Karpas-422 (cell line): ENCODE data around the gene MYCN. TPM values are rescaled to one million over a fixed set of nuclear protein-coding genes. Genes with fewer than 3 reads are reported as not detected.

Source experiments
- DNase-seq: peaks from one replicate; pipeline ENCODE4 v3.0.0-alpha.2; 2015
- H2AFZ ChIP-seq: fragments of 200-600 bp; sonication (generic); 2 replicates; pipeline ENCODE4 v1.6.1; 2014; ENCODE audit warnings: antibody characterized with exemption, low read length, mixed read lengths
- H3K27ac ChIP-seq: fragments of 200-600 bp; sonication (generic); 2 replicates; pipeline ENCODE4 v1.5.1; 2014; ENCODE audit warnings: mild to moderate bottlenecking, low read length, moderate library complexity
- H3K27me3 ChIP-seq: fragments of 200-600 bp; sonication (generic); 2 replicates; pipeline ENCODE4 v1.6.1; 2014; ENCODE audit warnings: low read length, mixed read lengths
- H3K36me3 ChIP-seq: fragments of 200-600 bp; sonication (generic); 2 replicates; pipeline ENCODE4 v1.6.1; 2014; ENCODE audit warnings: low read length, mixed read lengths; ENCODE audit not compliant: insufficient read depth
- H3K4me1 ChIP-seq: fragments of 200-600 bp; sonication (generic); 2 replicates; pipeline ENCODE4 v1.6.1; 2014; ENCODE audit warnings: mild to moderate bottlenecking, low read length, mixed read lengths
- H3K4me2 ChIP-seq: fragments of 200-600 bp; sonication (generic); 2 replicates; pipeline ENCODE4 v1.6.1; 2014; ENCODE audit warnings: low read length, low read depth, mild to moderate bottlenecking; ENCODE audit not compliant: poor library complexity, severe bottlenecking
- H3K4me3 ChIP-seq: fragments of 200-600 bp; sonication (generic); 2 replicates; pipeline ENCODE4 v1.5.1; 2014; ENCODE audit warnings: mild to moderate bottlenecking, antibody characterized with exemption, low read length, mixed read lengths
- H3K79me2 ChIP-seq: fragments of 200-600 bp; sonication (generic); 2 replicates; pipeline ENCODE4 v1.6.1; 2014; ENCODE audit warnings: mild to moderate bottlenecking, low read length, mixed read lengths
- H3K9ac ChIP-seq: fragments of 200-600 bp; sonication (generic); 2 replicates; pipeline ENCODE4 v1.6.0; 2014; ENCODE audit warnings: low read length
- H3K9me2 ChIP-seq: fragments of 200-600 bp; sonication (generic), shearing (Covaris generic); replicated peaks from 2 replicates; pipeline ENCODE4 v1.6.0; 2014; ENCODE audit warnings: mild to moderate bottlenecking, low read length, moderate library complexity; ENCODE audit not compliant: insufficient read depth
- H3K9me3 ChIP-seq: fragments of 300-700, 200-600 bp; sonication (generic); 2 replicates; pipeline ENCODE4 v1.6.1; 2014; ENCODE audit warnings: low read length, mixed read lengths
- H4K20me1 ChIP-seq: fragments of 200-600 bp; sonication (generic); 2 replicates; pipeline ENCODE4 v1.6.1; 2014; ENCODE audit warnings: mild to moderate bottlenecking, antibody characterized with exemption, low read length, low read depth; ENCODE audit not compliant: insufficient read depth
- small RNA-seq: library from RNA; depleted of rRNA; stranded (forward); fragments of <200 nt; gene quantifications from one replicate; pipeline ENCODE3, GENCODE V24; 2014
- total RNA-seq: library from RNA; depleted of rRNA; stranded (reverse); fragments of >200 nt; shearing (Covaris generic); gene quantifications from 2 replicates; pipeline ENCODE4 v1.2.3, GENCODE V29; 2014; ENCODE audit warnings: low replicate concordance

Gene MYCN
- total RNA-seq, 1 experiment from 2014 or later, result not detected

DNA sequence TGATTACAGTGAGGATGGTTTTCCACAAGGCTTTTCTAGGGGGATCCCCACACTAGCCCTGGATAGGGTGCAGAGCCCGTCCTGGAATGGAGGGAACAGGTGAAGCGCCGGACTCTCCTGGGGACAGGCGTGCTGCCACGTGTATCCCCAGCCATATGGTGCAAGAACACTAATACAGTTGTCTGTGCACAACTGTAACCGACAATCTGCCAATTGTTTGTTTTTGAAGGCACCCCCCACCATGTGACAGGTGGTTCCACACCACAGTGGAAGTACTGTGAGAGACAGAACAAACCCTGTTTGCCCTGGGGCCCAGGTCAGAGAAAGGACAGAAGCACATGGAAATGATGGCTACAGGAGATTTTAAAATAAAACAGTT lies 52.9 kb downstream of the MYCN start:
- Histone ChIP-seq H3K27ac (no peak overlapping the region), H3K79me2 (no peaks in the 10 kb centered on the region), H2AFZ (no peak overlapping the region), H3K9ac (no peak overlapping the region), H3K4me1 (no peaks in the 10 kb centered on the region), H3K27me3 (no peaks in the 10 kb centered on the region), H3K4me3 (no peak overlapping the region), H3K4me2 (no peak overlapping the region), H3K36me3 (no peaks in the 10 kb centered on the region), H3K9me3 (no peaks in the 10 kb centered on the region), H4K20me1 (no peaks in the 10 kb centered on the region), H3K9me2 (no peaks in the 10 kb centered on the region)
- DNase-seq, result no peak

DNA sequence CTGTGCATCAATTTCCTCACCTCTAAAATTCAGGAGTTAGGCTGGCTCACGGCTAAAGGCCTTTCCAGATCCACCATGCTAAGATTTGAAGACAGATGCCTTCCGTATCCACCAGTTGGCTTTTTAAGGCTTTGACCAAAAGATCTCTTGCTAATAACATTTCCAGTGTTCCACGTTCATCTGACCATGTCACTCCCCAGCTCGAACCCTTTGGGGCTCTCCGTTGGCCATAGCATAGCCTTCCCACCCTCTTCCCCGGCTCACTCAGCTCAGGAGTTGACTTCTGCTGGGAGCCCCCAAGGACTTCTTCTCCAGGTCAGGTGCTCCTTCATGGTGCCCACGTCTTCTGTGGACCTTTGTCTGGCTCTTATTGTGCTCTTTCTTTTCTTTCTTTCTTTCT lies 53.3 kb downstream of the MYCN start:
- Histone ChIP-seq H3K4me2 (no peak overlapping the region), H3K27me3 (no peaks in the 10 kb centered on the region), H2AFZ (no peak overlapping the region), H3K79me2 (no peaks in the 10 kb centered on the region), H3K9me2 (no peaks in the 10 kb centered on the region), H3K9me3 (no peaks in the 10 kb centered on the region), H3K36me3 (no peaks in the 10 kb centered on the region), H4K20me1 (no peaks in the 10 kb centered on the region), H3K4me3 (no peak overlapping the region), H3K27ac (no peak overlapping the region), H3K9ac (no peak overlapping the region), H3K4me1 (no peaks in the 10 kb centered on the region)
- DNase-seq, result no peak

DNA sequence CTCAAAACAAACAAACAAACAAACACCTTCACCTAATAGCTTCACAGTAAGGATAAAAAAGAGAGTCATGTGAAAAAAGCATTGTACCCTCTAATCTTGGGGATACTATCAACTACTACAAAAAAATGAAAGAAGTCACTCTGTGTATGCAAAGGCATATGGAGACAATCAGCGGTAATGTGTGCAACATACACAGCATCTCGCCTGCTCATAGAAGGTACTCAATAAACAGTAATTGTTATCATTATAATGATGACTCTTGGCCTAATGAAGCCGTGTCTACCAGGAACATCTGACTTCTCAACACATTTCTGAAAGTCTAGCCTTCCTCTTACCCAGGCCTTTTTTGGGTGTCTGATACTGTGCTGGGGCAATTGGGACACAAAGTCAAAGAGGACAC lies 55.3 kb downstream of the MYCN start:
- Histone ChIP-seq H3K27ac (no peak overlapping the region), H2AFZ (no peak overlapping the region), H3K79me2 (no peaks in the 10 kb centered on the region), H3K9me2 (no peaks in the 10 kb centered on the region), H4K20me1 (no peaks in the 10 kb centered on the region), H3K4me3 (no peak overlapping the region), H3K9ac (no peak overlapping the region), H3K4me2 (no peak overlapping the region), H3K4me1 (no peaks in the 10 kb centered on the region), H3K9me3 (no peaks in the 10 kb centered on the region), H3K27me3 (no peaks in the 10 kb centered on the region), H3K36me3 (no peaks in the 10 kb centered on the region)
- no peak for DNase-seq

Small RNA genes within 50 kb of the gene (small RNA-seq; reads per million reads assigned to genes)
- gene RF01210 (0.20 reads per million), gene RN7SL104P (not detected)
